Activated gamma-delta T cell treated with Interleukin-2 at 50 U/mL for 16 hours (primary cell): ENCODE data around the gene SHH.
"Not testable (repeated sequence)": the region's sequence is repeated elsewhere in the genome, so short reads cannot be mapped to it uniquely, and the experiment has no call there.

Experiments used
- DNase-seq: peaks from one replicate; pipeline ENCODE4 v3.0.0-alpha.2; 2020

The SHH gene

DNA sequence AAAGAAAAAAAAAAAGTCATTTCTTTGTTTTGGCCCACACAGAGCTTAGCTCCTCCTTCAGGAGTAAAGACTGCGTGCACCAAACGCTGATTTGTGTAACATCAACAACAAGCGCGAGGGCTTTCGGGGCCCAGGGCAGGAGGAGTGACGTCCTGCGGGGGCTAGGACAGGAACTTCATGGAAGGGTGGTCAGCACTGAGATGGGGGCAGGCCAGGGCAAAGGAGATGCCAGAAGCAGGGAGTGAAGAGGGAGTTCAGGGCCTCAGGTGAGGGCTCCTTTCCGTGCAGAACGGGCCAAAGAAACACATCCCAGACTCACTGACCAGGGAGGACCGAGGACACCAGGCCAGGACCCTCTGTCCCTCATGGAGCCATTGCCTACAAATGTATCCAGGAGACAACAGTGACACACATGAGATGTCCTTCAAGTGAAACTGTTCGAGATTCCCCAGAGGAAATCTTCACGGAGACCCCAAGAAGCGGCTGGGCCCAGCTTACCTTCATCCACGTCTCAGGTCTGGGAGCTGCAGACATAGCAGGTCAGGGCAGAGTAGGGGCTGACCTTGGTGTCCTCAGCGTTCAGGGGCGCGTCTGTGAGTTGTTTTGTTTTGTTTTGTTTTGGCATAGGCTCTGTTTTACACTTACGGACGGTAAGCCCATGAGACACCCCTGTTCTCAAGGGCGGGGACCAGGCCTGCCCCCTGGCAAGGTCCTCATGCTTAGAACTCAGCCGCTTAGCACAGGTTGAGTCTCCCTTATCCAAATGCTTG is 30.4 kb upstream of the SHH start:
- no peak for DNase-seq

DNA sequence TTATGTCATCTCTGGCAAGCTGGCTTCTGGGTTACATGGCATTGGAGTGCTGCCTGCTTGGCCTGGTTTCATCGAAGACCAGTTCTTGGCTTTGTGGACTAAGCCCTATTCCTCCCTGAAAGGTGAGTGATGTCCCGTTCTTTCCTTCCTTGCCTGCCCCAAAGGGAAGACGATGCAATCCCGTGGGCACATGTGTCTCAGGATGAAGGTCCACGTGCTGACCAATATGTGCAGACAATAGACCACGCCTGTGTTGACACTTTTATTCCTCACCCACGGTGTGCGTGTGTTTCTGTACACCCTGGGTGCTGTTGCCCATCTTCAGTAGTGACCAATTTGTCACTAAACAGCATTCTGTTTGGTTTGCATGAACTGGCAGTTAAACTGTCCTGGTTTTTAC is 28.6 kb upstream of the SHH start:
- no peak for DNase-seq

DNA sequence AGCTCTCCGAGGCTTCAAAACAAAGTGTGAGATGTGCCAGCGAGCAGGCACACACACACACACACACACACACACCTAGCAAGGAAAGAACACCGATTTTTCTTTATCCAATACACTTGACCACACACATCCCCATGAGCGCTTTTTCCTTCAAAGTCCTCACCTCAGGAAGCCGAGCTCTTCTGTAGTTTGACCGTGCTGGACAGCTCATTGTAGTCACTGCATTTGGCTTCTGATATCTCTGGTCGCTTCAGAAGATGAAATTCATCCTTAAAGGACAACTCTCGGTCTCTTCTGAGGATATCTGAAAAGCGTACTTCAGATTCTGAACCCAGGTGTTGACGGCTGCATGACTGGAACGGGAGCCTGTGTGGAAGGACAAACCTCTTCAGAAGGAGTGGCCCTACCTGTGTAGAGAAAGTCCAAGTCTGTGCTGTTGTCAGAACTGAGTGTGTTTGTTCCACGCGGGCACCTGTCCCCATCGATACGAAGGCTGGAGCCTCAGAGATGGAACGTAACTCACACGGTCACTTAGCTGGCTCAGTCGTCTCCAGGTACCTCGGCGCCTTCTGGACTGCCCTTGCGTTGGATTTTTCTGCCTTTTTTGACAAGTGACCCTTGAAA is 28.1 kb upstream of the SHH start:
- DNase-seq: no peak

DNA sequence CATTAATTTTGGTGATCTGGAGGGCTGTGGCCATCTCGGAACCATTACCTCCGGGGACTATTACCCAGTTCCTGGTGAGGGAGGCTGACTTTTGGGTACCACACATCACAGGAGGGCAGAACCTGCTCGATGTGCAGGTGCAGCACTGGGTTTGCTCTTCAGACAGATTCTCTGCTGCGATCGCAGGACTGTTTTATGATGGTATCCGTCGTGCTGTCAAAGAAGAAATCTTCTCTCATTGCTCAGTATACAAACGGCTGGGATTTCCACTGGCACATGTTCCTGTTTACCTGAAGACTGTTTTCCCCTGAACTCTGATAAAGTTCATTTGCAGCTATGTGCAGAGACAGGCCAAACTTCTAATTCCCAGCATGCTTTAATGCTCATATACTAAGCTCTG is 27.2 kb upstream of the SHH start:
- DNase-seq: no peak

DNA sequence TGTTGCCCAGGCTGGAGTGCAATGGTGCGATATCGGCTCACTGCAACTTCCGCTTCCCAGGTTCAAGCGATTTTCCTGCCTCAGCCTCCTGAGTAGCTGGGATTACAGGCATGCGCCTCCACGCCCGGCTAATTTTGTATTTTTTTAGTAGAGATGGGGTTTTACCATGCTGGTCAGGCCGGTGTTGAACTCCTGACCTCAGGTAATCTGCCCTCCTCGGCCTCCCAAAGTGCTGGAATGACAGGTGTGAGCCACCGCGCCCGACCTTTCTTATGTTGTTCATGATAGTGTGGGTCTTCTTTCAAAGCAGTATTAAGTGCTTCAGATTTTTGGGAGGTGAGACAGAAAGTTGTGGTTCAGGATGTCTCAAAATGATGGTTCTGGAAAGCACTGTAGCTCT is 26.0 kb upstream of the SHH start:
- DNase-seq: not testable (repeated sequence)

DNA sequence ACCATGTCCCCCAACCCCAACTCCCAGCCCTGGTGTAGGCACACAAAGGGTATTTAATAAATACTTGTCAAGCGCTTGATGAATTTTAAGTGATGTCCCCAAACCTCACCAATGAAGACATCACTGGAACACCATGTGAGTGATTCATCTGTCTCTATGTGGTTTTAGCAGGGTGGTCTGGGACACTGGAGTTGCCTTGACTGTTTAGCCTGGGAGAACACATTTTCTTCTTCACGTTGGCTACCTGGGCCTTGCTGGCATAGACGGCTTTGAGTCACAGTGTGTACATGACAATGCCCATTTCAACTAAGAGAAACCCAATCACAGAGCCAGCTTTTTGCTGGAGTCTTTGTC is 24.8 kb upstream of the SHH start:
- DNase-seq: no peak

DNA sequence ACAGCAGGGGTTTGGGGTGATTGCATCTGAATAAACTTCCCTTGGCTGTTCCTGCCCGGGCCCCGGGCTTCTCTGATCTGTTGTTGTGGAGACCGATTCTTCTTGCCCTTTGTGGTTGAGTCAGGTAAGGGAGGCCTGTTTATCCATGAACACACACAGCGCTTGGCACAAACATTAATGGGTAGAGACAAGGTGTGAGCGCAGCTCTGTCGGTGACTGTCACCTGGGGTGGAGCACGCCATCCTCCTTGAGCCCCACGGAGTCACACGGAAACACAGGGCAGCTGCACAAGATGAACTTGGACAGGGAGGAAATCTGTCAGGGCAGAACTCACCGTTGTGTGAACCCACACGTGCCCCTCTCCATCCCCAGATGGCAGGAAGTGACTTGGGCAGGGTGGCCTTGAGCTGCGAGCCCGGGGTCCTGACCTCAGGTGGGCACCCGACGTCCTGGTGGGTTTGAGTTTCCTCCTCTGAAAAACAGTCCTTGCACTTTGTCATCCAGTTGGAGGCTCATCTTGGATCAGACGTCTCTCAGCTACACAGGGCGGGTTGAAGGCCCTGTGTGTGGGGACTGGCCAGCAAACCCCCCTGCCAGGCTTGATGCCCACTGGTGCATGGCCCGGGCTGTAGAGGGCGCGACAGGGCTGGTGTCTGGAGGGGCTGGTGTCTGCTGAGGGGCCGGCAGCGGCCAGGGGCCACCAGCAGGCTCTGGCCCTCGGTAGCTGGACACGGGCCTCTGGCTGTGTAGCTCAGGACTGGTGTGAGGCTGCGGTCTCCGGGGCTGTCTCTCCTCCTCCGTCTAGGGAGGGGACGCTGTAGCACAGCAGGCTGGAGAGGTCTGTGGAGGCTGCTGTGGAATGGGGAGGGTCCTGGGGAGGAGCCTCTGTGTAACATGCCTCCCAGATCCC is 24.2 kb upstream of the SHH start:
- DNase-seq: no peak

DNA sequence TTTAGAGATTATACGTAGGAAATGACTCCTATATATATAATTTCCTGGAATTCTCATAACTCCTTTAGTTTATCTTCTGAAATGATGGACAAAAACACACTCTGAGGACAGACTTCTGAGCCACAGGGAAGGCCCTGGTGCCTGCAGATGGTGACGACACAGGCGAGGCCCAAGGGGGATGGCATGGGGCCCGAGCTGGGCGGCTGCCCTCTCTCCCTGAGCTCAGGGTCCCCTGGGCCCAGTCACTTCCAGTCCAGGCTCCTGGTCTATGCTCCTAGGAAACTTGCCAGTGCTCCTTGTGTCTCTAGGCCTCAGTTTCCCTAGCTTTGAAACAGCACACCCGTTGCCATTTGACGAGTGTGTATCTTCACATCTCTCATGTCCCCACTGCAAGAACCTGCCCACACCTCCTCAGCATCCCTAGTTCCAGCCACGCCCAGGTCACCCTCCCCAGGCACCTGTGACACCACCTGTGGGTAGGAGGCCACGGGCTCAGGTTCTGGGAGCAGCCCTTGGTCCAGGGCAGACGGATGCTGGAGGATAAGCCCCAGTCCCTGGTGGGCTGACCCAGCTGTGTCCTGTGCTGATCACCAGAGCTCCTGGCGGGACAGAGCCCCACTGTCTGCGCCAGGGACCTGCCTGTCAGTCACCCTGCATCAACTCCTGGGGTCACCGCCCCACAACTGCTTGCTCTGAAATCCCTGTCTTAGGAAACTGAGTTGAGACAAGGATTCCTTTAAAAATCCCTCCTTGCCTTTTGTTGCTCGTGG is 23.4 kb upstream of the SHH start:
- DNase-seq: no peak

DNA sequence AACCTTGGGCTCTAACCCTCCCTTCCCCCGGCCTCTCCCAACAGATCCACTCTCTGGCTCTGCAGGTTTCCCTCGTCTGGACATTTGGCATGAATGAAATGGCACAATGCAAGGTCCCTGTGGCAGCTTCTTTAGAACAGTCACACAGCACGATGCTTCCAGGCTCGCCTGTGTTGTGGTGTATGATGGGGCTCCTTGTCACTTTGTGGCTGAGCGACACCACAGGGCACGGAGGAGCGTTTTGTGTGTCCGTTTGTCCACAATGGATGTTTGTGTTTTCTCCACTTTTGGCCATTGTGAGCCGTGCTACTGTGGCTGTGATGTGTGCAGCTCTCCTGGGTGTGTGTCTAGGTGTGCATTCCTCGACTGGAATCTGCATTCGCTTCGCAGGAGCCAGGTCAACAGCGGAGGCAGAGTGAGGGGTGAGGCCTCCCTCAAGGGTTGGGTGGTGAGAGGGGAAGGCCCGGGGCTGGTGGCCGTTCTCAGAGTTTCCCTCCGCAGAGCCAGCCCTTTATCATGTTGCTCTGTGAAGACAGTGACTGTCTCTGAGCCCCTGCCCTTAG is 22.3 kb upstream of the SHH start:
- DNase-seq: no peak

DNA sequence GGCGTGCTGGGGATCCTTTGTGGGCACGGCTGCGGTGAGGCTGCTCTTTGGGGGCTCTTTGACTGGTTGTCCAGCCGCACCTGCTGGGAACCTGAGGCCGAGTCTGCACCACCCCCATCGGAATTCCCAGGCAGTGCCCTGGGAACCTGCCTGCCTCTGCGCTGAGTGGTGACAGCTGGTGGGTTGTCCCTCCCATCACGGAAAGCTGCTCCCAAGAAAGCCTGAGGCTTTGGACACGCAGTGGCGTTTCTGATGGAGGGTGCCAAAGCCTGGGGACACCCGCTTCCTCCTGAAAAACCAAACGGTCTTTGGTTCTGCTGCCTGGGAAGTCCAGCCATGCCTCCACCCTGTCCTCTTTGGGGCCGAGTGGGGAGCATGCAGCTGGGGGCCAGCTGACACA is 21.4 kb upstream of the SHH start:
- DNase-seq: no peak

DNA sequence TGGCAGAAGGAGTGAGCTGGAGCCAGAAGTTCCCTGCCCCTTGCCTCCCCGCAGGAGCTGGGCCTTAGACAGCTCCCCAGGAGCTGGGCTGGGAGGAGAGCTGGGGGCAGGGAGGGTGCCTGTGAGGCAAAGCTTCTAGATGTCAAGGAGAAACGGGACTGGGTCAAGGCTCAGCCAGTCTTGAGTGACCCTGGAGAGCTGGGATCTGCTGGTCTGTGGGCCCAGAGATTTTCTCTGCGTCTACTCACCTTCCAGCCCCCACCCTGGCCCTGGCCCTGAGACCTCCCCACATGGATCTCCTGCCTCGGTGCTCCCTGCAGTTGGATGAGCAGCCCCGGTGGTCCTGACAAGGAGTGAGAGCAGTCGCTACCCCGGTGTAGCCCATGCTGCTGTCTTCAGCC is 20.3 kb upstream of the SHH start:
- DNase-seq: no peak

DNA sequence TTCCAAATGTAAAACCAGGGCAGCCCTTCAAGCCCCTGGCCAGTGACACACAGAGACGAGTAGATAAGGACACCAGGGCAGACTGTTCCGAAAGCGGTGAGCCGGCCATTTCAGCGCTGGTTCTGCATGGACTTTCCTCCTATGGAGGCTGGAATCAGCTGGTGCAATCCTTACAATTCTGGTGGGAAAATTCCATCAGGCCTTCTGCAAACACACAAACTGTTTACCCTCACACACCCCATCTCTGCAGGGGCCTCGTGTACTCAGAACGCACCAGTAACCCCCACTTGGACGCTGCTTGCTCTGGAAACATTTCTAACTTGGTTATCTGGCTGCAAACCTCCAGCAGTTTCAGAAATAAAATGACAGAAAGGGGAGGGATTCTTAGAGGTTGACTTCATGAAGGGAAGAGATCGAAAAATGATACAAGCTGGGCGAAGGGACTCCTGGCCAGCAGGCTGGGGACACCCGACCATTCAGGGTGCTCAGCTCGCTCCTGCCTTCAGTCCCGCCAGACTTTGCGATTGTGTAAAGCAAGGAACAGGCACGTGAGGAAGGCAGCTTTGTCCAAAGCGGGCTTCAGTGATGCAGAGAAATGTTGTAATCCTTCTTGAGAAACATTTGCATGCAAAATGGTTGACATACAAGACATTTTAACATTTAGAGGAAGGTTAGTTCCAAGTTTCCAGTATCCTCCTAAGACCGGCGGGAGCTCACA is 19.7 kb upstream of the SHH start:
- no peak for DNase-seq

DNA sequence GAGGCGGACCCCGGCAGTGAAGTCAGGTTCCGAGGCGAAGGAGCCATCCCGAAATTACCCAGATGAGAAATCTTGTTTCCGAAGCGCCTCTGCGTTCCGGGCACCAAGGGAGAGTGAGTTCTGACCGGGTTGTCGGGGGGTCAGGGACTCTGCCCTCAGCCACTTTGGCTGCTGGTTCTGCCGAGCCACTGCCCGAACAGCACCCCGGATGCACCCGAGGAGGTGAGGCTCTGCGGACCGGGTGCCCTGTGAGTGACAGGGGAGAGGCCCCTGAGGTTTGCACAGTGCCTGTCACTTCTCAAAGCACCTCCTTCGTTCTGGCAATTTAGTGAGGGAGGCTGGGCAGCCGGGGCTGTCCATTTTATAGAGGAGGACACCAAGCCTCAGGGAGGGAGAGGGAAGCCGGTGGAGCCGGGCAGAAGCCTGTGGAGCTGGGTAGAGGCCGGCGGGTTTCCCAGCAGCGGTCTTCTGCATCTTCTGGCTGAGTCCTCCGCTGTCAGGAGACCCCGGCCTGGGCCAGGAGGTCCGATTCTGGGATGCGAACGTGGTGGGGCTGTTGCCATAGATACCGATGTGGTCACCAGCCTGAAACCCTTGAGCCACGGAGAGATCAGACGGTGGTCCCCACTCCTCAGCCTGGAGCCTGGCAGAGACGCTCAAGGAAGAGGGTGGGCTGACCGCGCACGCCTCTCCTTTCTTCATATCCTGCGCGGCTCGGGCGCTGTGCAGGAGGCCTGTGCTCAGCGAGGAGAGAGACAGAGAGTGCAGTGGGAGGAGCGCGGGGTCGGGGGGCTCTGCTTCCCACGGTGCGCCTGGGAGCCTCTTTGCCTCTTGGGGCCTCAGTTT is 18.9 kb upstream of the SHH start:
- DNase-seq: no peak

DNA sequence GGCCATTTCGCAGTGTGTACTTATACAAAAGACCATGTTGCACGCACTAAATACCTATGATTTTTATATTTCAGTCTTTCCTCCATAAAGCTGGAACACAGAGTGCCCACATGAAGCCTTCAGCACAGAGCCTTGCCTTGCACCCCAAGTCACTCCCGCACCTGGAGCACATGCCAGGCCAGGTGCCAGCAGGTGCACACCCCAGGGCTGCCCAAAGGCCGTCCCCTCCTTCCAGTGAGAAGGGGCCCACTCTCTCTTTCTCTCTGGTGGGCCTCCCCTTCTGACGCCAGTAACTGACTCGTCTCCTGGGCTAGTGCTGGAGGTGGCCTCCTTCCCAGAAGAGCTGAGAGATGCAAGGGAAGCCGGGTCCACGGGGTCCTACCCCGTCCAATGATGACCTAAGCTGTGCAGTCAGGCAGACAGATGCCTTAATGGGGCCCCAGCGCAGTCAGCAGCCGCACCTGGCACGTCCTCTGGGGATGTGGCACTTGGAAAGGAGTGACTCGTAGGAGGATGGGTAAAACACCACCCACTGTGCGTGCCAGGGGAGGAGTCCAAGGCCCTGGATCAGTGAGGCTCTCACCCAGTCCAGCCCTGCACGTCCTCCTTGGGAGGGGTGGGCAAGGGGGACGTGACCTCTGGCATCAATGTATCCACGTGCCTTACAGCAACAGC is 17.7 kb upstream of the SHH start:
- no peak for DNase-seq

DNA sequence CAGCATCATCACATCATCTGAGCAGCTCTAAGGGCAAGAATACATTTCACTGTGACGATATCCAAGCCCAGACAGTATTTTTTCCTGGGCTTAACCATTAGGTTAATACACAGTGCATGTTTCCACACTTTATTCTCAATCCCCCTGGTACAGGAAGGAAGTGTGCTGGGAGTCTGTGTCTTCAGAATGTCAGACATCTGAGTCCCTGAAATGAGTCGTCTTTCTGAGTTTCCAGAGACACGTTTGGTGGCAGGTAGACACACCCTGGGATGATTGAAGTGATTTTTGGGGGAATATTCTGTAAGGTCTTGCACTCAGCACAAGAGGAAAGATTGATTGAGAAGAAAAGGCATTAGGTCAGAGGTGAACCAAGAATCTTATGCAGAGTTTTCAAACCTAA is 13.1 kb upstream of the SHH start:
- no peak for DNase-seq

DNA sequence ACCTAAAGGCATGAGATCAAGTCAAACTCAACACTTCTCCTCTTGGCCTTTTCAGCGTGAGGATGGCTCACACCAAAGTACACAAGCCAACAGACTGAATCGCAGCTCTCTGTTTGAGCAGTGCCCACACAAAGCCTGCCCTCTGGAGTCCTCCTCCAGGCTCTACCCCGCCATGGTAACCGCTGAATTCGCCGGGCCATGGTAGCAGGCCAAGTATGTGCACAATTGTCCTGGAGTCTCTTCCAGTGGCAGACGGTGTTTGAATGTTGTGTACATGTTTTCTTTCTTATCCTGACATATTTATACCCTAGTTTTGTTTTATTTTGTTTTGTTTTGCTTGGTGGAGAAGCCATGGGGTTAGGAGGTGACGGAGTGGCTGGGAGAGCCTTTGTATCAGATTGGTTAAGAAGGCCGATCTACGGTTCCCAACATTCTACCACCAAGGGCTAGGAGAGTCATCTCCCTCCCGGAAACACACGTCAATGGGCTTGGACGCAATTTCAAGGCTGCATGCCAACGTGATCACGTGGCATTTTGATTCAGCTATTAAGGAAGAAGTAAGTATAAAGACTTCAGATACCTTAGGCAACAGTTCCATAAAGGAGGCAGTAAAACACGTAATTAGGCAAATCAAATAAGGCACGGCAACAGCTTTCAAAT is 12.1 kb upstream of the SHH start:
- no peak for DNase-seq

DNA sequence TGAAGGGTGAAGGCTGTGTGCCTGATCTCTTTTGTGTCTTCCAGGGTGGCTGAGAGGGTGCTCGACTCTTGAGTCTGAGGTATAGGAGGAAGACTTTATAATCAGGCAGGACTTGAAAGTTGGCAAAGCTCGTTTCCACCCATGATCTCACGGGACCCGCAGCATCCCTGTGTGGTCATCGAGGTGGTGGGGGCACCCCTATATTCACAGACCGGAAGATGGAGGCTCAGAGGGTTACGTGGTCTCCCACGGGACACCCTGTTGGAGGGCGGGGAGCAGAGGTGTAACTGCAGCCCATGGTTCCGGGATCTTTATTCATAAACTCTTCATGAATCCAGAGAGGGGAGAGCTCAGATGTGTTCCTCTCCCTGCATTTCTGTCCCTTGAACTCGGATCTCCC is 9.6 kb upstream of the SHH start:
- no peak for DNase-seq

DNA sequence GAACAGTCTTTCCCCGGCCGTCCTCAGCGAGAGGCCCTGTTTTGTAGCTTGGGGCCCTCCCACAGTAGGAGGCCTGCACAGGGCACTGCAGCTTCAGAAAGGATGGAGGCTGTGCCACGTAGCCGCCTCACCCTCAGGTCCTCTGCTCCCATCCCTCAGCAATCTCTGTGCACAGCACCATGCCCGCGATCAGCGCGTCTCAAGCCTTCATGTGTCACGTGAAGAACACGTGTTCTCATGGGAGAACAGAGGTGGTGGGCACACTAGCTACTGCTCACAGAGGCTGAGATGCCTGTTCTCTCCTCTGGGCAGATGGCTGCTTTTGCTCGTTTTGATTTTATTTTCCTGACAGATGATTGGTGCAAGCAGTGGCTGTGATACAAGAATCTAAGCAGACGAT is 8.5 kb upstream of the SHH start:
- no peak for DNase-seq

DNA sequence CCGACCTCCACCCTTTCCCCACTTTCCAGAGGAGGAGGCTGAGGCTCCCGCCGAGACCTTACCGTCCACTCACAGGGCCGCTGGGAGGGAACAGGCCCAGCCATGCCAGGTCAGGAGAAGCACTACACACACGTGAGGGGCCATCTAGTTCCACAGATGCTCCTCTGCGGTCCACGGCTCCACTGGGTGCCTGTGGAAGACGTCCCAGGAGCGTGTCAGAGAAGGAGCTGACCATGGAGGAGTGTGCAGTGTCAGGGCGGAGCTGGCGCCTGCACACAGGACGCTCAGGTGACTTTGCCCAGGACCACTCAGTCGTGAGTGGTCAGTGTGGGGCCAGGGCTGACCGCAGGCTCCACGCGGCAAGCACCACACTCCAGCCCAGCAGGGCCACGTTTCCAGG is 8.0 kb upstream of the SHH start:
- DNase-seq: no peak

DNA sequence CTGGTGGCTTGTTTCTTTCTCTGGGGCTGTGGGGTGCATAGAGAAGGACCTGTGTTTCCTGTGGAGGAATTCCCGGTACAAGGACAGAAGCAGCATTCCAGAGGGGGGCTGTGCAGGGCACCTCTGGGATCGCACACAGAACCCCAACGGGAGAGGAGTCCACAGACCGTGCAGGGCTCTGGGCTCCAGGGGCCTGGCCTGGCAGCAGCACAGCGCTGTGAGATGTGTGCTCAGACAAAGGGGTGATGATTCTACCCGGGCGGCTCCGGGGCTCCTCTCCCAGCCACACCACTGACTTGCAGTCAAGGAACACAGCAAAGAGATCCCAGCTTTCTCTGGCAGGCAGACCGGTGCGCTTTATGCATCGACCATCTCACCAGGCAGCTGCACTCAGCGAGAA is 6.9 kb upstream of the SHH start:
- no peak for DNase-seq
